ENCODE measurements around the gene PRR20G.

GRCh38 chr3:127258733-127259132, 29.1 kb downstream of the PRR20G start:
- TF ChIP-seq EZH2 (IDR thresholded peaks at IDR 0.05; ENCODE audit: borderline replicate concordance, low read depth, low read length, severe bottlenecking), result no peak
- TF ChIP-seq, protein P1, sequence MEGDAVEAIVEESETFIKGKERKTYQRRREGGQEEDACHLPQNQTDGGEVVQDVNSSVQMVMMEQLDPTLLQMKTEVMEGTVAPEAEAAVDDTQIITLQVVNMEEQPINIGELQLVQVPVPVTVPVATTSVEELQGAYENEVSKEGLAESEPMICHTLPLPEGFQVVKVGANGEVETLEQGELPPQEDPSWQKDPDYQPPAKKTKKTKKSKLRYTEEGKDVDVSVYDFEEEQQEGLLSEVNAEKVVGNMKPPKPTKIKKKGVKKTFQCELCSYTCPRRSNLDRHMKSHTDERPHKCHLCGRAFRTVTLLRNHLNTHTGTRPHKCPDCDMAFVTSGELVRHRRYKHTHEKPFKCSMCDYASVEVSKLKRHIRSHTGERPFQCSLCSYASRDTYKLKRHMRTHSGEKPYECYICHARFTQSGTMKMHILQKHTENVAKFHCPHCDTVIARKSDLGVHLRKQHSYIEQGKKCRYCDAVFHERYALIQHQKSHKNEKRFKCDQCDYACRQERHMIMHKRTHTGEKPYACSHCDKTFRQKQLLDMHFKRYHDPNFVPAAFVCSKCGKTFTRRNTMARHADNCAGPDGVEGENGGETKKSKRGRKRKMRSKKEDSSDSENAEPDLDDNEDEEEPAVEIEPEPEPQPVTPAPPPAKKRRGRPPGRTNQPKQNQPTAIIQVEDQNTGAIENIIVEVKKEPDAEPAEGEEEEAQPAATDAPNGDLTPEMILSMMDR (IDR thresholded peaks at IDR 0.05; ENCODE audit: borderline replicate concordance, extremely low read depth, low read length, poor library complexity, severe bottlenecking), result no peak
